Muscle of arm (tissue), 12 donors: Measurements from ENCODE around the gene CXCL13. TPM values are rescaled to one million over a fixed set of nuclear protein-coding genes. Genes with fewer than 3 reads are reported as not detected.
A peak's percentile ranks its signal among the peaks of the same experiment; 100 is the strongest.
"Not testable (repeated sequence)": the region's sequence is repeated elsewhere in the genome, so short reads cannot be mapped to it uniquely, and the experiment has no call there.

Experiments
- DNase-seq: peaks from one replicate; pipeline ENCODE4 v3.0.0-alpha.2; 2013
- polyA plus RNA-seq, 12 donors: library from polyadenylated mRNA; unstranded; fragments of 120-200 nt; gene quantifications; one replicate each; pipeline ENCODE4 v1.2.1, GENCODE V29; 2013; ENCODE audit not compliant: insufficient read length in 12 of 12

Gene CXCL13
- polyA plus RNA-seq, 12 donors = 5.5 to 57.1 (median 16.2) TPM; not detected in 1

GRCh38 chr4:77600521-77601451 is 4.8 kb upstream of the CXCL13 start:
- no peak for DNase-seq

GRCh38 chr4:77601614-77602187 is 3.9 kb upstream of the CXCL13 start:
- DNase-seq = no peak

- DNase-seq = no peak
Measured at GRCh38 chr4:77613267-77613666, 7.6 kb downstream of the CXCL13 start.

GRCh38 chr4:77615153-77615552 is 9.5 kb downstream of the CXCL13 start:
- DNase-seq = no peak

GRCh38 chr4:77617203-77617602 is 11.6 kb downstream of the CXCL13 start:
- DNase-seq = no peak

- DNase-seq = peak; percentile 87
Measured at GRCh38 chr4:77618383-77619241, 13.0 kb downstream of the CXCL13 start.

- DNase-seq = no peak
Measured at GRCh38 chr4:77619408-77619807, 13.8 kb downstream of the CXCL13 start.

GRCh38 chr4:77621254-77621653 is 15.6 kb downstream of the CXCL13 start:
- DNase-seq = no peak

- DNase-seq = no peak
Measured at GRCh38 chr4:77623091-77623490, 17.5 kb downstream of the CXCL13 start.

GRCh38 chr4:77624213-77624612 is 18.6 kb downstream of the CXCL13 start:
- DNase-seq = no peak

GRCh38 chr4:77625485-77625884 is 19.9 kb downstream of the CXCL13 start:
- no peak for DNase-seq

- no peak for DNase-seq
Measured at GRCh38 chr4:77629885-77630284, 24.3 kb downstream of the CXCL13 start.

- DNase-seq = no peak
Measured at GRCh38 chr4:77631276-77631675, 25.7 kb downstream of the CXCL13 start.

GRCh38 chr4:77634132-77634785 is 28.6 kb downstream of the CXCL13 start:
- DNase-seq = no peak

- DNase-seq = no peak
Measured at GRCh38 chr4:77635246-77635645, 29.6 kb downstream of the CXCL13 start.

GRCh38 chr4:77635876-77636275 is 30.3 kb downstream of the CXCL13 start:
- DNase-seq = no peak

- no peak for DNase-seq
Measured at GRCh38 chr4:77636902-77637301, 31.3 kb downstream of the CXCL13 start.

GRCh38 chr4:77644069-77644468 is 38.4 kb downstream of the CXCL13 start:
- not testable (repeated sequence) for DNase-seq

GRCh38 chr4:77650787-77651186 is 45.2 kb downstream of the CXCL13 start:
- no peak for DNase-seq

- DNase-seq = no peak
Measured at GRCh38 chr4:77651820-77652219, 46.2 kb downstream of the CXCL13 start.

- DNase-seq = no peak
Measured at GRCh38 chr4:77652237-77652897, 46.7 kb downstream of the CXCL13 start.
